UCSD-AML1 (cell line): ENCODE measurements around the gene RUVBL1.

Source experiments
- DNase-seq: peaks from one replicate; lab custom pipeline; 2025; ENCODE audit not compliant: unreplicated experiment; lab: John Stamatoyannopoulos, UW

Gene RUVBL1

DNA sequence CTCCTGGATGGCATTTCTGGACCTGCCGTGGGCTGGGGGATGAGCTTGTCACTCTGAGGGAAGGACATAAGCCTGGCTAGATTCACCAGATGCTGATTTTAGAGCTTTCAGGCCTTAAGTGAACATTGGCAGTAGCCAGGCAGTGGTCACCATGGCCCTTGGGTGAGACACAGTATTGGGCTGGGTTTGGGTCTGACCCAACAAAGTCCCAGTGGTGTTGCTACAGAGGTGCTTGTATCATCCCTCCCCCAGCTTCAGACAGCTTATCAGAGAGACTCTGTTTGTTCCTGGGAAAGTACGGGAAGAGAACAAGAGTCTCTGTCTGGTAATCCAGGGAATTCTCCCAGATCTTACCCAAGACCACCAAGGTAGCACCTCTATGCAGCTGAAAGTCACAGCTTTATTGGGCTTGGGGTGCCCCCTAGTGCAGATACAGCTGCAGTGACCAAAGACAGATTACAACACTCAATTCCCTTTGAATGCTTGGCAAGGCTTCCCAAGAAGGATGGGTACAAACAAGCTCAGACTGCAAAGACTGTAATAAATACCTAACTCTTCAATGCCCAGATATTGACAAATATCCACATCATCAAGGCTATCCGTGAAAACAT, 9.8 kb upstream of the RUVBL1 start:
- peak; percentile 41 for DNase-seq

- no peak for DNase-seq
These were observed 8.5 kb upstream of the RUVBL1 start for GRCh38 chr3:128131897-128132646.

- no peak for DNase-seq
These were observed 4.6 kb upstream of the RUVBL1 start for GRCh38 chr3:128128251-128128650.

DNA sequence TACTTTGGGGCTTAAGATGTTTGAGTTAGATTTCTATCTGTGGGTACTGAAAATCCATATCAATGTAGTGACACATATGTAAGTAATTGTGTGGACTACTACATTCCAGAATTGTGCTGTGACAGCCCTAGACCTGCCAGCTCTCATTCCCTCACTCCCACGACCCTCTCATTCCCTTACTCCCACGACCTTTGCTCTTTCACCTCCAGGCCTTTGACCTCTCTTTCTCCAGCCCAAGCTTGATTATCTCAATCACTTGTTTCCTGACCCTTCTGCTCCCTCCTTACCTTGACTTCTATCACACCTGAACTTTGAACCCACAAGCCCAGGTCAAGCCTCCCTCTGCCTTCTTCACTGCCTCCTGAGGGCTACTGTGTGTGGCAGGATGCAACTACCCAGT, 3.6 kb upstream of the RUVBL1 start:
- DNase-seq, result no peak

DNA sequence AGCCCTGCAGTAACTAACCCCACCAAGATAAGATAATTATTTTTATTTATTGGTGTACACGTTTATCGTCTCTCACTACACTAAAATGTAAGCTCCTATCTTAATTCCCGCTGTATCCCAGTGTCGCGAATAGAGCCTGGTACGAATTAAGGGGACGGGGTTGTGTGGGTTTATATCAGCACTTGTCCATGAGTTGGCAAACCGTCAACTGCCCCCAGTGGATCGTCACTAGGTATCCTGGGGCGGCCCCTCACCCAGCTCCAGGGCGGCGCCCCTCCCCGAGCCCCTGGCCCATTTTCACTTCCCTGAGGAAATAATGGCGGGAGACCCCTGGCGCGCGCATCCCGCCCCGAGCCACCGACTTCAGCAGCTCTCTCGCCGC, 465 bp downstream of the RUVBL1 start:
- no peak for DNase-seq

DNA sequence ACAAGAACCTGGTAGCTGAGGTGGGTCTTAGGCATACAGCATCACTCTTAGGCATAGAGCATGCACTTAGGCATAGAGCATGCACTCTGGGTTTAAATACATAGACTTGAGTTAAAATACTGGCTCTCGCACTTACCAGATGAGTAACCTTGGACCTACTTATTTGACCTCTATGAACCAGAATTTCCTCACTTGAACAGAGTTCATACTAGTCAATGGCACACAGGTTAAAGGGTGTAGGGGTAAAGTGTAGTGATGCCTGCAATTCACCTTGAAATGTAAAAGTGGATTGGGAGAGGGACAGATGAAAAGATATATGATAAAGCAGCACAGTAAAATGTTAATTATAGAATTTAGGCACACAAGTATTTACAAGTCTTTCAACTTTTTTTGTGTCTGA, 1.6 kb downstream of the RUVBL1 start:
- DNase-seq, result no peak

GRCh38 chr3:128113817-128114794, 9.5 kb downstream of the RUVBL1 start:
- no peak for DNase-seq

GRCh38 chr3:128112357-128112968, 11.1 kb downstream of the RUVBL1 start:
- no peak for DNase-seq

DNA sequence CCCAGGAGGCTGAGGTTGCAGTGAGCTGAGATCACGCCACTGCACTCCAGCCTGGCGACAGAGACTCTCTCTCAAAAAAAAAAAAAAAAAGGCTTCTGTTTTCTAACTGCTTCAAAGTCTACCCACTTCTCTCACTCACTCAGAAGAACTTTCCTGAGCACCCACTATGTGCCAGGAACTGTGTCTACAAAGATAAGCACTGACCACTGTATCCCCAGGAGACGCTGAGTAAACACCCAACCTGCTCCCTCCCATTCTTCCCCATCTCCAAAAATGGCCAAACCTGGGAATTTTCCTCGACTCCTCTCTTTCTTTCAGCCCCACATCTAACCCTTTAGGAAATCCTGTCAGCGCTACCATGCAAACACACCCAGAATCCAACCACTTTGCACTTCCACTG, 12.5 kb downstream of the RUVBL1 start:
- DNase-seq, result no peak

GRCh38 chr3:128107834-128108233, 15.8 kb downstream of the RUVBL1 start:
- DNase-seq, result no peak

GRCh38 chr3:128103136-128103676, 20.4 kb downstream of the RUVBL1 start:
- DNase-seq, result no peak

- DNase-seq, result no peak
These were observed 23.0 kb downstream of the RUVBL1 start for GRCh38 chr3:128100638-128101037.

DNA sequence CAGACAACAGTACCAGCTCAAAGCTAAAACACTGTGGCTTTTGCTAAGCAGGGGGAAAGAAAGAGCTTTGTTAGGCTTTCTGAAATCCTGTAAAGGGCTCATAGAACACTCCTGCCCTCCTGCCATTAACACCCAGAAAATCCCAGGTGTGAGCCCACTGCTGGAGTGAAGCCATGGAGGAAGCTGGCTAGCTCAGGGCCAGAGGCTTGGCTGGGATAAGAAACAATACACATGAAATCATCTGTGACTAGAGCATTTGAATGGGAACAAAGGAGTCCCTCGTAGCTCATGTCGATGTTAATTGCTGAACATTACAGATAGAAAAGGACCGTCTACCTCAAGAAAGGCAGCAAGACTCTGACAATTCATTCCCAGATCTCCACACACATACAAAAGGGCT, 23.5 kb downstream of the RUVBL1 start:
- no peak for DNase-seq

DNA sequence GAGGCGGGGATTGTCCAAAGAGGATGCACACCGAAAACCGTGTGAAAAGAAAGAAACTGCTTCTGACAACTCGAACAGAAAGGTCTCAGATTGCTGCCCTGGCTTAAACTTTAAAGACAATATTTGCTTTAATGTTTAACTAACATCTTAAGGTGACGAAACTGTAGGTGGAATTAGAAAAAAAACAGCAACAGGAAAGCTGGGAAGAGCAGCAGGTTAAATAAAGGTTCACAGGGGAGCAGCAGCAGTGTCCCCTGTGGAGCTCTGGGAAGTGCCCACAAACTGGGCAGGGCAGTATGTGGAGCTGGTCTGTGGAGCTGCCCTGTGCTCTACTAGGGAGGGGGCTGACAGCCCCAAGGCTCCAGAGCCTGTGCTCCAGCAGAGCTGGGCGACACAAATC, 25.4 kb downstream of the RUVBL1 start:
- DNase-seq, result no peak

DNA sequence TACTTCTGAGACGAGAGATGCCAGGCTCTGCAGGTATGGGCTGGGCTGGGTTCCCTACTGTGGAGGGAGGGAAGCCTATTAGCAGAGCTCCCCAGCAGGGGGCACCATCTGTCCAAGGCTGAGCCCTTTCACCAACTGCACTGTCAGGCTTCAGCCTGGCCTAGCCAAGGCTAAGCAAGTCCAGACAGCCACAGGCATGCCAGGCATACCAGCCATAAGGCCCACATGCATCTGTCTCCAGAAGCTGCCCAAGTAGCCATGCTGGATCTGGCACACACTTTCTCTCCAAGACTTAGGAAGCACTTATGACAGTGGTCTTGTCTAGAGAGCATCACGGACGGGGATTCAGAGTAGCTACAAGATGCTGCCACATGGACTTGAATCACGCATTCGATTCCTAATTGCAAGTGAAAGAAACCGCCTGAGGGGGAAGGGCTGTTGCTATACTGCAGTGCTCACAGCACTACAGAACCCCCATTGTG, 28.3 kb downstream of the RUVBL1 start:
- peak; percentile 82 for DNase-seq

- peak; percentile 62 for DNase-seq
These were observed 29.1 kb downstream of the RUVBL1 start for GRCh38 chr3:128094295-128095151.

DNA sequence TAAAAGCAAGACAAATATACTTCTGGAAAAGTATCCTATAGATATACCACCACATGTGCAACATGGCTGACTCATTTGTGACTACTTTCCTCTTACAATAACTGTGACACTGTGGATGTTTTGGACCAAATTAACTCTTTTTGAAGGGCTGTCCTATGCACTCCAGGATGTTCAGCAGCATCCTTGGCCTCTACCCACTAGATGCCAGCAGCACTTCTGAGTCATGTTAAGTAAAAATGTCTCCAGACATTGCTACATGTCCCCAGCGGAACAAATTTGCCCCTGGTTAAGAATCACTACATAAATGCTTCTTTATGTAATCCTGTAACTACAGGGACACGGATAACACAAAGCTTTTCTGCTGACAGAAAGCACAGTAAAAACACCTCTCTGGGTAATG, 32.0 kb downstream of the RUVBL1 start:
- DNase-seq, result no peak

DNA sequence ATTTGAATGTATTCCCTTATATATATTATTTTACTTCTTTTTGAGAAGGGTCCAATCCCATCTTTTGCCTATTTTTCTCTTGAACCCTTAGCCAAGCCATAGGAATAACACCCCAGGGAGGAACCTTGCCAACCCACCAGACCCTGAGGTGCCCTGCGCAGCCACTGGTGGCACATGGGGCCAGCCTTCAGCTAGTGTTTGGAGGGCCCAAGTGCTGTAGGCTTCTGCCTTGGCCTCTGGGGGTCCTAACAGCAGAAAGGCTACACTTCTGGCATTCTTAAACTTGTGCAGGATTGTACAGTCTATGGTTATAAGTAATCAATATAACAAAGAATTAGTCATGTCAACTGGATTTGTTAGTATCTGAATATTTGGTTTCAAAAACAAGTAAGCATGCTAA, 34.5 kb downstream of the RUVBL1 start:
- no peak for DNase-seq

GRCh38 chr3:128084675-128085021, 39.0 kb downstream of the RUVBL1 start:
- DNase-seq, result no peak
